ENCODE data around the gene IL27RA. TPM values are rescaled to one million over a fixed set of nuclear protein-coding genes. Genes with fewer than 3 reads are reported as not detected.

The IL27RA gene
- 1.2 TPM for total RNA-seq

GRCh38 chr19:14031719-14032480 lies at the start of gene IL27RA:
Gene IL27RA (plus strand): TSS chr19:14031762. CDS start chr19:14031873, 111 bp downstream.
- ATAC-seq, result peak; percentile 68

GRCh38 chr19:13981988-13982501 lies 49.5 kb upstream of the IL27RA start:
- no peak for ATAC-seq

GRCh38 chr19:13982773-13983172 lies 48.8 kb upstream of the IL27RA start:
- no peak for ATAC-seq

- no peak for ATAC-seq
Observed at GRCh38 chr19:13983213-13983889, 48.2 kb upstream of the IL27RA start.

- no peak for ATAC-seq
Observed at GRCh38 chr19:13984186-13984585, 47.4 kb upstream of the IL27RA start.

- no peak for ATAC-seq
Observed at GRCh38 chr19:13984875-13985741, 46.5 kb upstream of the IL27RA start.

GRCh38 chr19:13985771-13986347 lies 45.7 kb upstream of the IL27RA start:
- ATAC-seq, result peak; percentile 5

GRCh38 chr19:13986348-13986904 lies 45.1 kb upstream of the IL27RA start:
- peak; percentile 73 for ATAC-seq

GRCh38 chr19:13987101-13987890 lies 44.3 kb upstream of the IL27RA start:
- no peak for ATAC-seq

GRCh38 chr19:13989487-13989886 lies 42.1 kb upstream of the IL27RA start:
- ATAC-seq, result no peak

- ATAC-seq, result no peak
Observed at GRCh38 chr19:13990085-13990484, 41.5 kb upstream of the IL27RA start.

- no peak for ATAC-seq
Observed at GRCh38 chr19:13992025-13992424, 39.5 kb upstream of the IL27RA start.

- ATAC-seq, result no peak
Observed at GRCh38 chr19:13993590-13994300, 37.8 kb upstream of the IL27RA start.

- ATAC-seq, result no peak
Observed at GRCh38 chr19:13995017-13995728, 36.4 kb upstream of the IL27RA start.

GRCh38 chr19:13995878-13996765 lies 35.4 kb upstream of the IL27RA start:
- ATAC-seq, result no peak

GRCh38 chr19:13996928-13997630 lies 34.5 kb upstream of the IL27RA start:
- ATAC-seq, result no peak

- ATAC-seq, result no peak
Observed at GRCh38 chr19:13997631-13997962, 34.0 kb upstream of the IL27RA start.

GRCh38 chr19:13998426-13998825 lies 33.1 kb upstream of the IL27RA start:
- peak; percentile 51 for ATAC-seq
